HG03457 (cell line): ENCODE data around the gene IDH3G.

Experiments used
- ATAC-seq: cut with Tn5 transposase; IDR thresholded peaks from one replicate; pipeline ENCODE4 v1.9.1; 2021; ENCODE audit warnings: moderate number of reproducible peaks; ENCODE audit not compliant: unreplicated experiment

IDH3G gene

GRCh38 chrX:153773741-153774575, 20.2 kb downstream of the IDH3G start:
- ATAC-seq, result no peak

- no peak for ATAC-seq
Observed at GRCh38 chrX:153773218-153773611, 21.0 kb downstream of the IDH3G start.

- ATAC-seq, result no peak
Observed at GRCh38 chrX:153772316-153773217, 21.6 kb downstream of the IDH3G start.

GRCh38 chrX:153771415-153772315, 22.5 kb downstream of the IDH3G start:
- no peak for ATAC-seq

- no peak for ATAC-seq
Observed at GRCh38 chrX:153770601-153771414, 23.4 kb downstream of the IDH3G start.

- no peak for ATAC-seq
Observed at GRCh38 chrX:153769865-153770600, 24.1 kb downstream of the IDH3G start.

- no peak for ATAC-seq
Observed at GRCh38 chrX:153769158-153769864, 24.9 kb downstream of the IDH3G start.

- no peak for ATAC-seq
Observed at GRCh38 chrX:153768311-153769157, 25.6 kb downstream of the IDH3G start.

GRCh38 chrX:153767674-153768055, 26.5 kb downstream of the IDH3G start:
- ATAC-seq, result no peak

GRCh38 chrX:153766871-153767673, 27.1 kb downstream of the IDH3G start:
- no peak for ATAC-seq

- ATAC-seq, result no peak
Observed at GRCh38 chrX:153766098-153766817, 27.9 kb downstream of the IDH3G start.

GRCh38 chrX:153765138-153766079, 28.8 kb downstream of the IDH3G start:
- ATAC-seq, result no peak

GRCh38 chrX:153764786-153765137, 29.4 kb downstream of the IDH3G start:
- ATAC-seq, result no peak

GRCh38 chrX:153763989-153764755, 30.0 kb downstream of the IDH3G start, which contains the start of gene PLXNB3:
Gene PLXNB3, plus strand, starts transcription at chrX:153764249. Its CDS starts 1,287 bp downstream, at chrX:153765536.
- no peak for ATAC-seq
